Measurements from ENCODE around the gene QDPR.

DNA sequence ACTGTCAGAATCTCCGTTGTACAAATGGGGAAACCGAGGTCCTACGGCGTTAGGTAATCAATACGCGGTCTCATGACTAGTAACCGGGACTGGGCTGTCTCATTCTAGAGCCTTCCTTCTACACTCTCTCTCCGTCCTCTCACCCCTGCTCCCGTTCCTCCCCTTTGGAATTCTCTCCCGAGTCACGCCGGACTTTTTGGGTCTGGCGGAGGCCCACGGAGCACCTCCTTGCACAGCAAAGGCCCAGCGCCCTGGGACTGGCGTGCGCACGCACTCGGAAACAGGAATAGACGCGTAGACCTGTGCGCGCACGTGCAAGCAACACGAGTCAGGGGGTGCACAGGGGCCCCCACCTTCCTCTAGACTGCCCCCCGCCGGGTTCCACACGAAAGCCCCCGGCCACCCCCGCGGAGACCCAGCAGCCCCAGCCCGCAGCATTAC is 361 bp downstream of the QDPR start:
- no peak for TF ChIP-seq EZH2 (IDR thresholded peaks at IDR 0.05; ENCODE audit: borderline replicate concordance, insufficient read depth, low read depth, low read length, poor library complexity, severe bottlenecking)
- TF ChIP-seq, protein P1, sequence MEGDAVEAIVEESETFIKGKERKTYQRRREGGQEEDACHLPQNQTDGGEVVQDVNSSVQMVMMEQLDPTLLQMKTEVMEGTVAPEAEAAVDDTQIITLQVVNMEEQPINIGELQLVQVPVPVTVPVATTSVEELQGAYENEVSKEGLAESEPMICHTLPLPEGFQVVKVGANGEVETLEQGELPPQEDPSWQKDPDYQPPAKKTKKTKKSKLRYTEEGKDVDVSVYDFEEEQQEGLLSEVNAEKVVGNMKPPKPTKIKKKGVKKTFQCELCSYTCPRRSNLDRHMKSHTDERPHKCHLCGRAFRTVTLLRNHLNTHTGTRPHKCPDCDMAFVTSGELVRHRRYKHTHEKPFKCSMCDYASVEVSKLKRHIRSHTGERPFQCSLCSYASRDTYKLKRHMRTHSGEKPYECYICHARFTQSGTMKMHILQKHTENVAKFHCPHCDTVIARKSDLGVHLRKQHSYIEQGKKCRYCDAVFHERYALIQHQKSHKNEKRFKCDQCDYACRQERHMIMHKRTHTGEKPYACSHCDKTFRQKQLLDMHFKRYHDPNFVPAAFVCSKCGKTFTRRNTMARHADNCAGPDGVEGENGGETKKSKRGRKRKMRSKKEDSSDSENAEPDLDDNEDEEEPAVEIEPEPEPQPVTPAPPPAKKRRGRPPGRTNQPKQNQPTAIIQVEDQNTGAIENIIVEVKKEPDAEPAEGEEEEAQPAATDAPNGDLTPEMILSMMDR (IDR thresholded peaks at IDR 0.05): no peak

Data from B cell (primary cell).